ENCODE data around the gene PLXND1.

The PLXND1 gene

GRCh38 chr3:129621626-129622225 is 15.2 kb upstream of the PLXND1 start:
- no peak for ATAC-seq
- no peaks in the 10 kb centered on the region for H3K36me3 Mint-ChIP-seq
- H3K4me3 Mint-ChIP-seq = no peak overlapping the region
- H3K4me1 Mint-ChIP-seq = peaks cover 23% of the 10 kb centered on the region
- no peaks in the 10 kb centered on the region for H3K9me3 Mint-ChIP-seq
- H3K27ac Mint-ChIP-seq = no peak overlapping the region
- peaks cover 12% of the 10 kb centered on the region for H3K27me3 Mint-ChIP-seq

DNA sequence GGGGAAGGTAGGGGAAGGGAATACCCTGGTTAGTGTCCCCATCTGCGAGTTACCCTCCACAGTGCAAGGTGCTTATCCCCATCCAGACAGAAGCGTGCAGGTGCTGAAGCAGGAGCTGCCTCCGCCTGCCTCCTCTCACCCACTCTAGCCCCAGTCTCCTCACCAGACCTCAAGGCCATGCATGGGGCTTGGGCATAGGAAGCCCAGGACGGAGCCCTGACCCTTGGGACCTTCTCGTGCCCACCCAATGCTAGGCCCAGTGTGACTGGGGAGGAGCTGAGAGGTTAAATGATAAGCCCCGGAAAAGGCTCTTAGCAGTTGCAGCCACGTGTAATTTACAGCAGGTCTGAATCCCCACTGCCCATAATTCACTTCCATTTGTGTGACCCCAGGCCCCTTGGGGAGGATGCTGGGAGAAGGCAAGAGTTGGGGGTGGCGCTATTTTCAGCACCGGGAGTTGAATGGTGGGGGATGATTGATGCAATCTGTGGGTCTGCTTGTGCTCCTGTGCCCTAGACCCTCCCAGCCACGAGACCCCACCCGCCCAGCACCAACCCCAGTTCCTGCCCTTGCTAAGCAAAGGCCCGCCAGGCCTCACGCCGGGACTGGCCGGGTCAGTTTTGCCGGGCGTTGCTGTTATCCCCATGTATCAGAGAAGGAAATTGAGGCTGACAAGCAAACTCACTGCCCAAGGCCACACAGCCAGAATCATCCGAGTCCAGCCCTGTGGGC is 14.5 kb upstream of the PLXND1 start:
- Mint-ChIP-seq H3K27me3 (peaks cover 12% of the 10 kb centered on the region), H3K9me3 (no peaks in the 10 kb centered on the region), H3K27ac (no peak overlapping the region), H3K4me3 (no peak overlapping the region), H3K4me1 (peaks cover 23% of the 10 kb centered on the region), H3K36me3 (no peaks in the 10 kb centered on the region)
- no peak for ATAC-seq

DNA sequence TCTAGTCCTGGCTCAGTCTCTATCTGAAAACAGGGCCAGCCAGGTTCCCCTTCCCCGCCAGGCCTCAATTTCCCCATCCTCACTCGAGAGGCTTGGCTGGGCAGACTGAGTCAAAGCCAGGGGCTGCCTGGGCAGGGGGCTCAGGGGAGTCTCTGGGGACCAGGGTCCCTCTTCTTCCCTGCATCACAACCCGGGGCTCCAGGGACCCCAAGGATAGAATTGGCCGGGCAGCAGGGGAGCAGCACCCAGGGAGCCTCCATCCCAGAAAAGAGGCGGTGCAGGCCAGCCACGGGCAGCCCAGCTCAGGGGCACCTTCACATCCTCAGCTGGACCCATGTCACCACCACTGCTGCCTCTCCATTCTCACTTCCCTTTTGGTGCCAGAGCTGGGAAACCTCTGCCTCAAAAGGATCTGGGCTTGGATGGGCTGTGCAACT is 13.3 kb upstream of the PLXND1 start:
- H3K4me1 Mint-ChIP-seq = peaks cover 18% of the 10 kb centered on the region

DNA sequence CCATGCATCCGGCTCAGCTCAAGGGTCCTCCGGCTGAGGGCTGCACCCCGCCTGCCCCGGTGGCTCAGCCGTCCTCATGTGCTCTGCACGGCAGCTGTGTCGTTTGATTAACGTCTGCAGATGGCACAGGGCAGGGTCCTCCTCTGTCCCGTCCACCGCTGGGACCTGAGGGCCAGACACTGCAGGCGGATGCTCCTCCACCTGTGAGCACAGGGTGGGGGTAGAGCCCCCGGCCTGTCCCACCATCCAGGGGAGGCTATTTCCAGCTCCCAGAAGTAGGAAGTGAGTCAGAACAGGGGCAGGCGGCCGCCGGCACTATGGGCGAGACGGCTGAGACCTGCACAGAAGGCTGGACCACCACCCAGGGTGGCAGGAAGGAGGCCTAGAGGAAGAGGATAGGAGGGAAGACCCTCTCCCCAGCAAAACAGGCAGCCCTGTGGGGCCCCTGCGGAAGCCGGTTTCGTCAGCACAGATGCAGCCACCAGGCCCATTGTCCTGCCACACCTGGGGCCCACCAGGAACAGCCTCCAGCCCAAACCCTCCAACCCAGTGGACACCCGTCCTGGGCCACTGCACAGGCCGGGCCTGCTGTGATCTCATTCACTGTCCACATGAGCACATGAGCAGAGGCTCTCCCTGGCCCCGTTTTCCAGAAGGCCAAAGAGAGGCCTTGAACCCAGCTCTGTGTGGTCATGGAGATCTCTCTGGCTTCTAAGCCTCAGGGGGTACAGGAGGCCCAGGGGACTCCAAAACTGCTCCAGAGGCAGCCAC is 12.6 kb upstream of the PLXND1 start:
- peaks cover 18% of the 10 kb centered on the region for H3K4me1 Mint-ChIP-seq
- H3K9me3 Mint-ChIP-seq = no peaks in the 10 kb centered on the region
- H3K27ac Mint-ChIP-seq = peak overlapping the region; percentile 10
- H3K36me3 Mint-ChIP-seq = no peaks in the 10 kb centered on the region
- no peak for ATAC-seq
- peak overlapping the region; percentile 44 for H3K4me3 Mint-ChIP-seq
- H3K27me3 Mint-ChIP-seq = peaks cover 12% of the 10 kb centered on the region

More for the DNA sequence above, 13.3 kb upstream of the PLXND1 start:
- Mint-ChIP-seq H3K9me3 (no peaks in the 10 kb centered on the region), H3K4me3 (no peak overlapping the region), H3K27ac (no peak overlapping the region), H3K36me3 (no peaks in the 10 kb centered on the region), H3K27me3 (peaks cover 12% of the 10 kb centered on the region)
- ATAC-seq = no peak

- H3K27ac Mint-ChIP-seq = peak overlapping the region; percentile 10
These were observed 11.8 kb upstream of the PLXND1 start for GRCh38 chr3:129618186-129618820.

DNA sequence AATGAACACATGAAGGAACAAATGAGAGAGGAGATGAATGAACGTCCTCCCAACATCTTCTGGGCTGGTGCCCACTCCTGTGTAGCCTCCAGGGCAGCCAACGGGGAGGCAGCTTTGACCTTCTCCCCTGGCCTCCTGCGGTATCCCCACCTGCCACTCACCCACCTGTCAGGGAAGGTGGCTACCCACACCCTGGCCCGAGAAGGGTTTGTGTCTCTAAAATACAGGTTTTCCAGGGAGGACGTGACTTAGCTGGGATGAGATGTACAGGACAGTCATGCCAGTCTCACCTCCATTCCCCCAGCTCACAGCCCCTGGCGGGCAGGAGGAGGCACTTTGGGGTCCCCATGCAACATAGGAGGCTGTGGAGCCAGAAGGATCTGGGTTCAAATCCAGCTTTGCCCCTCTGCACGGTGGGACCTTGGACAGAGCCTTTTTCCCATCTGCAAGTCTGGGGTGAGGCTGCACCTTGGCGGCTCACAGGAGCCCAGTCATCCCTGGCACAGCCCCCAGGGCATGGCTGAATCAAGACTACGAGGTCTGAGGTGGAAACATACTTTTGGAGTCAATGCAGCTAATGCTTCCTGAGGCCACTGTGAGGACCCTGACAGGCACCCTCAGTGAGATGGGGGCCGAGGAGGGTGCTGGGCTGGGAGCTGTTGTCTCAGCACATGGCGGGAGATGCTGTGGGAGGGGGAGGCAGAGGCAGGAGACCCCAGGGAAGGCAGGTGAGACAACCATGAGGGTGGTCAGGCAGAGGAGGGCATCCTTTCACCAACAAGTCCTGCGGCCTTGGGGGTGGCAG is 11.1 kb upstream of the PLXND1 start:
- peaks cover 18% of the 10 kb centered on the region for H3K4me1 Mint-ChIP-seq
- no peak overlapping the region for H3K4me3 Mint-ChIP-seq
- no peaks in the 10 kb centered on the region for H3K36me3 Mint-ChIP-seq
- H3K27me3 Mint-ChIP-seq = peaks cover 12% of the 10 kb centered on the region
- no peak overlapping the region for H3K27ac Mint-ChIP-seq
- ATAC-seq = no peak
- H3K9me3 Mint-ChIP-seq = no peaks in the 10 kb centered on the region

More at GRCh38 chr3:129618186-129618820, 11.8 kb upstream of the PLXND1 start:
- no peak for ATAC-seq
- Mint-ChIP-seq H3K4me3 (peak overlapping the region; percentile 44), H3K4me1 (peaks cover 18% of the 10 kb centered on the region), H3K9me3 (no peaks in the 10 kb centered on the region), H3K27me3 (peaks cover 12% of the 10 kb centered on the region), H3K36me3 (no peaks in the 10 kb centered on the region)

DNA sequence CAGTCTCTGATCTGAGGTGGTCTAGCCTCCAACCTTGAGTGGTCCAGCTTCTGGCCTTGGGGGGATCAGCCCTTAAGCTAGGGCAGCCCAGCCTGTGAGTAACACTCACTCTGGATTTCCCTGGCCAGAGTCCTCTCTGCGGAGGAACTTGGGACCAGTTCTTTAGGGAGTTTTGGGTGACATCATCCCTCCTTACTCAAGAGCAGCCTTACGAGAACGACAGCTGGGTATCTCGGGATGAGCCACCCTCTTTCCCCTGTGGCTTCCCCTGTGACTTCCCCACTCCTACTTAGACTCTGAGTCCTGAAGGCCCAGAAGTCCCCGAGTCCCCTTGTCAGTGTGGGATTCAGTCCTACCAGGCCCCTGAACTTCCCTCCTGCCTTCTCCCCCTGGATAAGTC is 10.2 kb upstream of the PLXND1 start:
- Mint-ChIP-seq H3K27ac (no peak overlapping the region), H3K36me3 (no peaks in the 10 kb centered on the region), H3K4me3 (no peak overlapping the region), H3K27me3 (peaks cover 15% of the 10 kb centered on the region), H3K9me3 (no peaks in the 10 kb centered on the region), H3K4me1 (peaks cover 18% of the 10 kb centered on the region)
- ATAC-seq = no peak

DNA sequence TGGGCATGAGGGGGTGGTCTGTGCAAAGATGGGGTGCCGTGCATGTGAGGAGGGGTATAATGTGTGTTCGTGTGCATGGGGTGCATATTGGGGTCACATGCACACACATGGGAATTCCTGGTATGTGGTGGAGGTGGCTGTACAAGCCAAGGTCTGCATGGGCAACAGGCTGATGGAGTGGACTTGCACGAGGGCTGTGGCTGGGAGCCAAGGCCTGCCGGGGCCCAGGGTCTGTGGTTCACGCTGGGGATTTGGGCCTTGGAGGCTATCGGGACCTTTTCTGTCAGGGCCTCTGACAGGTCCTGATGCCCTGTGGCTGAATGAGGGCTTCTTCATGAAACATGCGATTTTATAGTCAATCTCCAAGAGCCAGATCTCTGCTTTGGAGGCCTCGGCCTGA is 9.8 kb upstream of the PLXND1 start:
- peaks cover 18% of the 10 kb centered on the region for H3K4me1 Mint-ChIP-seq
- H3K27me3 Mint-ChIP-seq = peaks cover 19% of the 10 kb centered on the region
- no peak for ATAC-seq
- H3K27ac Mint-ChIP-seq = no peak overlapping the region
- H3K9me3 Mint-ChIP-seq = no peaks in the 10 kb centered on the region
- H3K4me3 Mint-ChIP-seq = no peak overlapping the region
- no peaks in the 10 kb centered on the region for H3K36me3 Mint-ChIP-seq

DNA sequence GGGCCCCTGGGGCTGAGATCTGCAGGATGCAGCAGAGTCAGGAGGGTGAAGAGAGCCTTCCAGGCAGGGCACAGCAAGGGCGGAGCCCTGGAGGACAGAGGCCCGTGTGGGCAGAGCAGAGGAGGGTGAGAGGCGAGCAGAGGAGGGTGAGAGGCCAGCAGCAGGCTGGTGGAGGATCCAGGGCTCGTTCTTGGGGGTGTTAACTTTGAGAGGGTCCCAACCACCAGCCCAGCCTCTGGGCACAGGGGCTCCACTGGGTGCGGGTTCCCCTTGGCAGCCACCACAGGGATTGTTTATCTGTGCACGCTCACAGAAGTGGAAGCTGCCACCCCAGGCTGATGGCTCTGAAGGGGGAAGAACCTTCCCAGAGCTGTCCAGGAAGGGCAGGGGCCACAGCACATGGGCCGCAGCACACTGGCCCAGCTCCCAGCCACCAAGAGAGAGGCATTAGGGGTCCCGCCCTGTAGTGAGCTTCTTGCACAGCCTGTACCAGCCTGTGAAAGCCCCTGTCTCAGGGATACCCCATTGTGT is 9.3 kb upstream of the PLXND1 start:
- Mint-ChIP-seq H3K9me3 (no peaks in the 10 kb centered on the region), H3K27me3 (peaks cover 22% of the 10 kb centered on the region), H3K4me1 (peaks cover 18% of the 10 kb centered on the region), H3K4me3 (no peak overlapping the region), H3K27ac (no peak overlapping the region), H3K36me3 (no peaks in the 10 kb centered on the region)
- no peak for ATAC-seq

DNA sequence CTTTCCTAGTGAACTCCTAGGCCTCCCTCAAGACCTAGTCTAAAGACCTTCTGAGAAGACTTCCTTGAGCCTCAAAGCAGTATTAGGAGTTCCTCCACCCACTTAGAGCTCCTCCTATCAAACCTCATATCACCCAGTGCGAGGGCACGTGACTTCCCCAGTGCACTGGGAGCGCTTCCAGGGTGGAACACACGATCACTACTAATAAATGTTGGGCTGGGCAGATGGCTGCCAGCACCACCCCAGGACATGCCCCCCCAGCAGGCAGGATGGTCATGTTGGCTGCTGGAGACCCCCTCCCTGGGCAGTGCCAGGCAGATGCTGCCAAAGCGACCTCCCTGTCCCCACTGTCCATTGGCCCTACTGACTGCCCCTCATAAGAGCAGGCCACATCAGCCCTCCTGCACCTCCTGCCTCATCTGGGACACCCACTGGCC is 8.5 kb upstream of the PLXND1 start:
- H3K4me1 Mint-ChIP-seq = peaks cover 17% of the 10 kb centered on the region
- no peaks in the 10 kb centered on the region for H3K36me3 Mint-ChIP-seq
- no peak overlapping the region for H3K27ac Mint-ChIP-seq
- H3K4me3 Mint-ChIP-seq = no peak overlapping the region
- H3K27me3 Mint-ChIP-seq = peaks cover 22% of the 10 kb centered on the region
- ATAC-seq = no peak
- H3K9me3 Mint-ChIP-seq = no peaks in the 10 kb centered on the region

- H3K4me1 Mint-ChIP-seq = peaks cover 12% of the 10 kb centered on the region
These were observed 8.0 kb upstream of the PLXND1 start for GRCh38 chr3:129614435-129614834.

GRCh38 chr3:129613367-129613740 is 6.9 kb upstream of the PLXND1 start:
- Mint-ChIP-seq H3K4me1 (peaks cover 8% of the 10 kb centered on the region), H3K27me3 (peaks cover 22% of the 10 kb centered on the region), H3K4me3 (no peak overlapping the region), H3K9me3 (no peaks in the 10 kb centered on the region), H3K27ac (no peak overlapping the region), H3K36me3 (no peaks in the 10 kb centered on the region)
- no peak for ATAC-seq

More at GRCh38 chr3:129614435-129614834, 8.0 kb upstream of the PLXND1 start:
- Mint-ChIP-seq H3K27ac (no peak overlapping the region), H3K4me3 (no peak overlapping the region), H3K27me3 (peaks cover 22% of the 10 kb centered on the region), H3K9me3 (no peaks in the 10 kb centered on the region), H3K36me3 (no peaks in the 10 kb centered on the region)
- no peak for ATAC-seq

GRCh38 chr3:129612534-129613366 is 6.3 kb upstream of the PLXND1 start:
- Mint-ChIP-seq H3K9me3 (no peaks in the 10 kb centered on the region), H3K27ac (no peak overlapping the region), H3K27me3 (peaks cover 24% of the 10 kb centered on the region), H3K36me3 (no peaks in the 10 kb centered on the region), H3K4me3 (no peak overlapping the region), H3K4me1 (peaks cover 7% of the 10 kb centered on the region)
- no peak for ATAC-seq

All from stimulated activated memory B cell treated with anti-CD40 and anti-IgM and Interleukin-4, amounts not matched to agents 10 μg/mL and 1 μg/mL and 100 μg/mL, for 72 hours (primary cell).